CD4-positive, alpha-beta T cell (primary cell): ENCODE data around the gene CLEC2D. TPM values are rescaled to one million over a fixed set of nuclear protein-coding genes. Genes with fewer than 3 reads are reported as not detected.

Source experiments
- ATAC-seq: fragments of 200-7000 bp; cut with Tn5 transposase; one replicate; pipeline ENCODE4 v1.10.0; 2022; ENCODE audit warnings: mild to moderate bottlenecking; ENCODE audit not compliant: poor library complexity
- CTCF ChIA-PET: fragments of 350-600 bp; sonication (Branson Sonifier 250); formaldehyde crosslinking; loops from one replicate; lab custom pipeline; 2021; ENCODE audit warnings: antibody characterized with exemption, inconsistent platforms; lab: Charles Lee
- POLR2A ChIA-PET: fragments of 350-600 bp; sonication (Branson Sonifier 250); formaldehyde crosslinking; loops from one replicate; lab custom pipeline; 2021; ENCODE audit warnings: antibody characterized with exemption, inconsistent platforms; lab: Charles Lee
- DNase-seq, 14 experiments: peaks; one replicate each; pipeline ENCODE4 v3.0.0-alpha.2; 2013 to 2020; ENCODE audit warnings: mixed read lengths in 2 of 14
- H3K27ac ChIP-seq, 2 donors: one replicate each; pipeline versions ENCODE4 v1.5.1 to v1.7.0; 2013; ENCODE audit warnings: low read length in 2 of 2, low read depth in 1 of 2, mild to moderate bottlenecking in 1 of 2
- H3K27me3 ChIP-seq, 2 experiments: 1 replicate in 1 of 2; 2 replicates in 1 of 2; pipeline versions ENCODE4 v1.6.1 to v1.7.0; 2013; ENCODE audit warnings: low read length in 2 of 2, control low read depth in 1 of 2, mild to moderate bottlenecking in 1 of 2, moderate library complexity in 1 of 2; ENCODE audit not compliant: insufficient read depth in 2 of 2, control insufficient read depth in 1 of 2
- H3K36me3 ChIP-seq: one replicate; pipeline ENCODE4 v1.6.1; 2013; ENCODE audit warnings: low read length, control low read depth; ENCODE audit not compliant: insufficient read depth
- H3K4me1 ChIP-seq: one replicate; pipeline ENCODE4 v1.6.1; 2013; ENCODE audit warnings: low read length, control low read depth; ENCODE audit not compliant: insufficient read depth
- H3K4me3 ChIP-seq: one replicate; pipeline ENCODE4 v1.5.1; 2013; ENCODE audit warnings: mild to moderate bottlenecking, low read length, moderate library complexity
- H3K9me3 ChIP-seq, 2 experiments: 1 replicate in 1 of 2; 2 replicates in 1 of 2; pipeline versions ENCODE4 v1.6.1 to v1.7.0; 2013; ENCODE audit warnings: low read length in 2 of 2, mild to moderate bottlenecking in 2 of 2, control low read depth in 1 of 2, moderate library complexity in 1 of 2; ENCODE audit not compliant: control insufficient read depth in 1 of 2, insufficient read depth in 1 of 2
- H3K27ac Mint-ChIP-seq: one replicate; pipeline ENCODE4 v1.8.0; 2020; ENCODE audit warnings: mixed read lengths
- H3K27me3 Mint-ChIP-seq: one replicate; pipeline ENCODE4 v1.8.0; 2021; ENCODE audit warnings: mixed read lengths
- H3K36me3 Mint-ChIP-seq: one replicate; pipeline ENCODE4 v1.8.0; 2021; ENCODE audit warnings: low read depth, mixed read lengths
- H3K4me1 Mint-ChIP-seq: one replicate; pipeline ENCODE4 v1.8.0; 2021; ENCODE audit warnings: low read depth, mixed read lengths
- H3K4me3 Mint-ChIP-seq: one replicate; pipeline ENCODE4 v1.8.0; 2020; ENCODE audit warnings: mild to moderate bottlenecking, mixed read lengths
- H3K9me3 Mint-ChIP-seq: one replicate; pipeline ENCODE4 v1.8.0; 2020; ENCODE audit warnings: mixed read lengths
- intact Hi-C, 2 experiments: fragments of 100-400 bp; cut with DNase I in 1 of 2; cut with micrococcal nuclease in 1 of 2; formaldehyde crosslinking; loops; one replicate each; pipeline versions ENCODE4 v1.15.1 to v1.9.0; 2023 to 2025; cut with DNase I, micrococcal nuclease
- total RNA-seq, 174 experiments: library from RNA in 2 of 174; stranded (reverse) in 2 of 174; gene quantifications; one replicate each; pipeline ENCODE4 v1.2.3 and lab custom pipeline; 2021 to 2026
- TF ChIP-seq, protein P1 (sequence below): fragments of 200-600 bp; IDR thresholded peaks from one replicate; pipeline ENCODE4 v1.8.0; 2022; ENCODE audit warnings: antibody characterized with exemption, mild to moderate bottlenecking

Gene CLEC2D
- total RNA-seq, 2 experiments from 2014 or later = 121 to 122 TPM

DNA sequence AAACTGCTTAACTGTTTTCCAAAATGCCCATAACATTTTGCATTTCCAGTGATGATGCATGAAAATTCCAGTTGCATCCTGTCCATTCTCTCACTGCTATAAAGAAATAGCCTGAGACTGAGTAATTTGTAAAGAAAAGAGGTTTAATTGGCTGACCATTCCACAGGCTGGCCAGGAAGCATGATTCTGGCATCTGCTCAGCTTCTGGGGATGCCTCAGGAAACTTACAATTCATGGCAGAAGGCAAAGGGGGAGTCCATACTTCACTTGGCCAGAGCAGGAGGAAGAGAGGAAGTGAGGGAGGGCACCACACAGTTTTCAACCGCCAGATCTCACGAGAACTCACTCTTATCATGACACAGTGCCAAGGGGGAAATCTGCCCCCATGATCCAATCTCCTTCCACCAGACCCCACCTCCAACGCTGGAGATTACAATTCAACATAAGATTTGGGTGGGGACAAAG is 18.2 kb upstream of the CLEC2D start:
- intact Hi-C loops = loop anchor here in 1 of 2 experiments (1.0 to 10.0 kb wide), 5 partner anchors 17 to 564 kb away; partner anchors contain the start of gene GABARAPL1
- Mint-ChIP-seq H3K4me3 (peak overlapping the region; percentile 94), H3K27me3 (no peaks in the 10 kb centered on the region), H3K9me3 (no peaks in the 10 kb centered on the region), H3K4me1 (peaks cover 70% of the 10 kb centered on the region), H3K27ac (peak overlapping the region; percentile 89), H3K36me3 (peaks cover 86% of the 10 kb centered on the region)
- Histone ChIP-seq H3K4me3 (peak overlapping the region; percentile 90), H3K4me1 (peaks cover 39% of the 10 kb centered on the region), H3K36me3 (peaks cover 31% of the 10 kb centered on the region), H3K27me3 (no peaks in the 10 kb centered on the region), H3K27ac (peak overlapping the region; percentile 83 to 90), H3K9me3 (no peaks in the 10 kb centered on the region)
- TF ChIP-seq, protein P1, sequence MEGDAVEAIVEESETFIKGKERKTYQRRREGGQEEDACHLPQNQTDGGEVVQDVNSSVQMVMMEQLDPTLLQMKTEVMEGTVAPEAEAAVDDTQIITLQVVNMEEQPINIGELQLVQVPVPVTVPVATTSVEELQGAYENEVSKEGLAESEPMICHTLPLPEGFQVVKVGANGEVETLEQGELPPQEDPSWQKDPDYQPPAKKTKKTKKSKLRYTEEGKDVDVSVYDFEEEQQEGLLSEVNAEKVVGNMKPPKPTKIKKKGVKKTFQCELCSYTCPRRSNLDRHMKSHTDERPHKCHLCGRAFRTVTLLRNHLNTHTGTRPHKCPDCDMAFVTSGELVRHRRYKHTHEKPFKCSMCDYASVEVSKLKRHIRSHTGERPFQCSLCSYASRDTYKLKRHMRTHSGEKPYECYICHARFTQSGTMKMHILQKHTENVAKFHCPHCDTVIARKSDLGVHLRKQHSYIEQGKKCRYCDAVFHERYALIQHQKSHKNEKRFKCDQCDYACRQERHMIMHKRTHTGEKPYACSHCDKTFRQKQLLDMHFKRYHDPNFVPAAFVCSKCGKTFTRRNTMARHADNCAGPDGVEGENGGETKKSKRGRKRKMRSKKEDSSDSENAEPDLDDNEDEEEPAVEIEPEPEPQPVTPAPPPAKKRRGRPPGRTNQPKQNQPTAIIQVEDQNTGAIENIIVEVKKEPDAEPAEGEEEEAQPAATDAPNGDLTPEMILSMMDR = no peak
- no peak for ATAC-seq
- POLR2A ChIA-PET = interaction anchor here (0.7 to 17.4 kb wide), 26 partner anchors 10 to 216 kb away, joined by 3 to 648 read pairs (median 5); partner anchors contain the start of genes CD69, CLEC2B, CLEC2D and KLRB1
- CTCF ChIA-PET = interaction anchor here (0.7 to 2.3 kb wide), 5 partner anchors 10 to 99 kb away, joined by 4 to 8 read pairs (median 5); partner anchors contain the start of gene CLEC2D
- DNase-seq = peak in 8 of 14 experiments; percentile 10 to 83 (median 52)

DNA sequence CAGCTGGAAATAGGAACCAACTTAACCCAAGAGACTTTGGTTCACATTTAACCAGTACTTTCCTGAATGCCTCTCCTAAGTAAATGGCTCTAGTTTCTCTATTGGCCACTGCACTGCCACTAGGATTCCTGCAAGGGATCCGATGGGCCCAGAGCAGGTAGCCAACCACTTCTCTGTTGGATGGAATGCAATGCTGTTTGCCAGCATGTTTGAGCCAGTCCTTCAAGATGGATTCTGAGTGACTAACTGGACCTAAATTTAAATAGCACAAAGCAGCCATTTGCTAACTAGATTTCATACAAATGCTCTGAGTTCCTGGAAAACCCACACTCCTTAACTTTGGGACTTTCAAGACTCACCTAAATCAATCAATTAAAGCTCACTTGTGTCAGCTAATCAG is 9.5 kb upstream of the CLEC2D start:
- no peaks in the 10 kb centered on the region for H3K9me3 ChIP-seq
- peaks cover 6% of the 10 kb centered on the region for H3K9me3 Mint-ChIP-seq
- no peaks in the 10 kb centered on the region for H3K27me3 ChIP-seq
- peak overlapping the region in 1 of 2 donors; percentile 12 for H3K27ac ChIP-seq
- peaks cover 57% of the 10 kb centered on the region for H3K4me1 ChIP-seq
- POLR2A ChIA-PET = interaction anchor here (1.4 to 17.4 kb wide), 4 partner anchors 4 to 82 kb away, joined by 4 to 648 read pairs (median 330); partner anchors contain the start of gene CLEC2D
- no peak for DNase-seq
- H3K4me1 Mint-ChIP-seq = peaks cover 98% of the 10 kb centered on the region
- H3K27me3 Mint-ChIP-seq = no peaks in the 10 kb centered on the region
- H3K36me3 Mint-ChIP-seq = peaks cover 99% of the 10 kb centered on the region
- H3K27ac Mint-ChIP-seq = peak overlapping the region; percentile 89
- peak overlapping the region; percentile 34 for H3K4me3 Mint-ChIP-seq
- peaks cover 93% of the 10 kb centered on the region for H3K36me3 ChIP-seq
- H3K4me3 ChIP-seq = no peak overlapping the region
- intact Hi-C loops = no loop called here
- no peak for ATAC-seq
- TF ChIP-seq, protein P1 = no peak
- CTCF ChIA-PET = interaction anchor here (1.3 kb wide), 1 partner anchor 88 kb away, joined by 4 read pairs; no protein-coding TSS in a partner anchor

DNA sequence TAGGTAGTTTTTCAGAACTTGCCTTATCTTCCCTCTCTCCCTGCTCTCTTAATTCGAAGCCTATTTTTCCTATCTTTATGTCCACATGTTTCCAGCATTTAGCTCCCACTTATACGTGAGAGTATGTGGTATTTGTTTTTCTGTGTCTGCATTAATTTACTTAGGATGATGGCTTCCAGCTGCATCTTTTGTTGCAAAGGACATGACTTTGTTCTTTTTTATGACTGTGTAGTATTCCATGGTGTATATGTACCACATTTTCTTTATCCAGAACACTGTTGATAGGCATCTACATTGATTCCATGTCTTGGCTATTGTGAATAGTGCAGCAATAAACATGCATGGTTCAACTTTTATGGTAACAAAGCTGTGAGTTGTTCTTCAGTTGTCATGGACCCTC is 7.8 kb upstream of the CLEC2D start:
- intact Hi-C loops = no loop called here
- H3K4me1 ChIP-seq = peaks cover 56% of the 10 kb centered on the region

More for the DNA sequence above, 7.8 kb upstream of the CLEC2D start:
- H3K4me3 ChIP-seq = no peak overlapping the region
- Mint-ChIP-seq H3K4me1 (peaks cover 85% of the 10 kb centered on the region), H3K9me3 (peaks cover 6% of the 10 kb centered on the region), H3K27me3 (no peaks in the 10 kb centered on the region), H3K36me3 (peaks cover 87% of the 10 kb centered on the region), H3K4me3 (peak overlapping the region; percentile 55), H3K27ac (peak overlapping the region; percentile 89)
- DNase-seq = no peak
- TF ChIP-seq, protein P1 = no peak
- no peaks in the 10 kb centered on the region for H3K9me3 ChIP-seq
- POLR2A ChIA-PET = interaction anchor here (0.9 to 17.4 kb wide), 15 partner anchors 2 to 152 kb away, joined by 3 to 648 read pairs (median 5); partner anchors contain the start of genes CD69 and CLEC2D
- H3K27me3 ChIP-seq = no peaks in the 10 kb centered on the region
- ATAC-seq = no peak
- H3K27ac ChIP-seq = peak overlapping the region in 1 of 2 donors; percentile 14
- H3K36me3 ChIP-seq = peaks cover 82% of the 10 kb centered on the region
- CTCF ChIA-PET = interaction anchor here (0.5 to 1.7 kb wide), 5 partner anchors 11 to 1059 kb away, joined by 3 to 4 read pairs (median 3); no protein-coding TSS in a partner anchor
